G401 (cell line): ENCODE data around the gene CYP4F2. TPM values are rescaled to one million over a fixed set of nuclear protein-coding genes. Genes with fewer than 3 reads are reported as not detected.
A peak's percentile ranks its signal among the peaks of the same experiment; 100 is the strongest.
"Not testable (repeated sequence)": the region's sequence is repeated elsewhere in the genome, so short reads cannot be mapped to it uniquely, and the experiment has no call there.

Experiments
- DNase-seq: peaks from one replicate; pipeline ENCODE4 v3.0.0-alpha.2; 2015; ENCODE audit warnings: low spot score
- in situ Hi-C: cut with HindIII; loops from 2 replicates; pipeline ENCODE4 v1.10.0; 2016; ENCODE audit warnings: low sequenced_read_pairs, mixed read lengths
- total RNA-seq: library from RNA; depleted of rRNA; stranded (reverse); fragments of >200 nt; shearing (Covaris generic); gene quantifications from 2 replicates; pipeline ENCODE4 v1.2.3, GENCODE V29; 2014; rRNA removed

The CYP4F2 gene
- 2.3 and 6.3 TPM in 2 replicates for total RNA-seq

- in situ Hi-C loops = no loop called here
- peak; percentile 26 for DNase-seq
Measured at GRCh38 chr19:15897738-15898276, at the start of gene CYP4F2. TSS of gene CYP4F2 (minus strand) at chr19:15898074. CDS start at chr19:15897611, 463 bp downstream.

- DNase-seq = no peak
- in situ Hi-C loops = no loop called here
Measured at GRCh38 chr19:15945301-15945700, 47.4 kb upstream of the CYP4F2 start.

DNA sequence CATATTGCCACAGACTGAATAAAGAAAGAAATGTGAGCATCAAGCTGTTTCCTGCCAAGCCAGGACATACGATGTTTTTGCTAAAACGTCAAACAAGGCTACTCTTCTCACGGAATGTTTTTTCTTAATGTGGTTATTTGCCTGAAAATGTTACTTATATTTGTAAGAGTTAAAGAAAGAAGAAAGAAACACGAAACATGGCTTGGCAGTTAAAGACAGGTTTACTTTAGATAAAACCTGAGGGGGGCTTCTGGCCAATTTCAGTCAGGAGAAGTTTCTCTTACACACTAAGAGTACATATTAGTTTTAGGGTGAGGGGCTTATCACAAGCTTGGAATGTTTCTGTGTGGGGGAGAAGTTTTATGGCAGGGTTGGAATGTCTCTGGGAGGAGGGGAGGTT lies 46.5 kb upstream of the CYP4F2 start:
- in situ Hi-C loops = no loop called here
- DNase-seq = no peak

DNA sequence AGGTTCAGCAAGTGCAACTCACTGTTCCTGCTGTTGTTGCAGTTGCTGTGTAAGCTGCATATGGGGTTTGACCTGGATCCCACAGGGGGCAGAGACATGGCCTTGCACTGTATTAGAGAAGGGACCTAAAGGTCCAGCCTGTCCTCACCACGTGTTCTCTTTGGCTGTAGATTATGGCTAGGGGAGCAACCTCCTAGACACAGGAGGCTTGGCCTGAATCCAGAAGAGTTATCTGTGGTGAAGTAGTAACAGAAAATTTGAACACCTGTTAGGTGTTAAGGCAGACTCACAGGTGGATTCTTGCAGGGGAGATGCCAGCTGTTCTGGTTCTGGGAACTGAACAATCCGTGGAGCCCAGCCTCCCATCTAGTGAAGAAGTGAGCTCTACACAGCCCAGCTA lies 39.9 kb upstream of the CYP4F2 start:
- DNase-seq = no peak
- in situ Hi-C loops = no loop called here

GRCh38 chr19:15936950-15937349 lies 39.1 kb upstream of the CYP4F2 start:
- in situ Hi-C loops = no loop called here
- DNase-seq = no peak

GRCh38 chr19:15936173-15936572 lies 38.3 kb upstream of the CYP4F2 start:
- in situ Hi-C loops = no loop called here

GRCh38 chr19:15935167-15935702 lies 37.4 kb upstream of the CYP4F2 start:
- in situ Hi-C loops = no loop called here
- no peak for DNase-seq

More at GRCh38 chr19:15936173-15936572, 38.3 kb upstream of the CYP4F2 start:
- DNase-seq = no peak

DNA sequence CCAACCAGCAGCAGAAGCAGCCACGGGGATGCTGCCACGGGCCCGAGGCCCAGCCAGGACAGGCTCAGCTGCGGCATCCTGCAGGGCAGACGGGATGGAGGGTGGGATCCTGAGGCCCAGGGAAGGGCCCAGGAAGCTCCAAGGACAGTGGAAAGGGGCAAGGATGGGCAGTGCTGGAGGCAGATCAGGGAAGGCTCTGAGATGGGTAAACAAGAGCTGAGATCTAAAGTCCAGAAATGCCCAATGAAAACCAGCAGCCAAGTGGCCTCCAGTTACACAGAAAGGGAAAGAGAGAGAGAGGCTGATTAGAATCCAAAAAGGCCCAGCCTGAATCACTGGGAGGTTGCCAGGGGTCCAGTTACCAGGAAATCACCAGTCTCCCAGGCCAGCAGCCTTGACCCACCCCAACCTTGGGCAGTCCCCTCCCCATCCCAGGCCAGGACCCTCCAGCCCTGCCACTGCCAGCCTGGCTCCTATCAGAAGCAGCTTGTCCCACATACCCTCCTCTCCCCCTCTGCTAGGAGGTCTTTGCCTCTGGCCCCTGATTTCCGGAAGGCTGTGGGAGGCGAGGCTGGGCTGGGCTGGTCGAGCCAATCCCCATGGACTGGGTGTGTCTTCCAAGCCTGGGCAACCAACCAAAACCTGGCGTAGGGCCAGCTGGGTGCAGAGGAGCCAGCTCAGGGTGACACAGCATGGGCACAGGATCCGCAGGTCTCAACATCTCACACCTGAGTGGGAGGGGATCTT lies 36.6 kb upstream of the CYP4F2 start, which contains the start of gene CYP4F11:
Gene CYP4F11, minus strand, starts transcription at position 198 of the 747 bp plus-strand sequence. Its CDS starts 121 bp downstream, at position 77.
- DNase-seq = peak; percentile 15
- in situ Hi-C loops = no loop called here

GRCh38 chr19:15933761-15934331 lies 36.0 kb upstream of the CYP4F2 start:
- in situ Hi-C loops = not testable (repeated sequence)
- DNase-seq = peak; percentile 16

DNA sequence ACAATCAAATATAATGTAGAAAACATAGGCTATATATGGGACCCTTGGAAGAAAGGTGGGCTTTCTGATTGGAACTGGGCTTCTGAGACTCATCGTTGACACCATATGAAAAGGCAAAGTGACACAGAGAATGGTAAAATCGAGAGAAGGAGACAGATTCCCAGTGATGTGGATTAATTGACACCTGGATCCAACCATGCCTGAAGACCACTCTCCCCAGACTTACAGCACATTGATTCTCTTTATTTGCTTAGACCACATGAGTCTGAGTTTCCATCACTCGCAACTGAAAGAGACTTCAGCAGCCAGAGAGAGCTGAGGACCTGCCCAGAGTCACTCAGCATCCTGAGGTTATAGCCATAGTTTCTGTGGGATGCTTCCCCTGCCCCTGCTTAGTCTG lies 30.4 kb upstream of the CYP4F2 start:
- in situ Hi-C loops = no loop called here
- DNase-seq = no peak

DNA sequence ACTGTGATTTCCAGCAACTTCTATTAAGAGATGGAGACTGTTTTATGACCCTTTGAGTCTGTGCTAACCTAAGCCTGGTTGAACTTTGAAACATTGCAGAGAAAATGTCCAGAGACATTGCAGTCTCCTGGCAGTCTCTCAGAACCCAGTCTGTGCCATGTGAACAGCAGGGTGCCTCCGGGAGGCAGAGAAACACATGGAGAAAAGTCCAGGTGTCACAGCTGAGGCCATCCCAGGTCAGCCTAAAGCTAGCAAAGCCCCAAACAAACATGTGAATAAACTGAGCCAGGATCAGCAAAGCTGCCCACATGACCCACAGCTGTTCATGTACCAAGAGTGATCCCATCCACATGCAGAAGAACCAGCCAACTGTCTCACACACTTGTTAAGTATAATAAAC lies 28.6 kb upstream of the CYP4F2 start:
- in situ Hi-C loops = no loop called here
- DNase-seq = no peak

DNA sequence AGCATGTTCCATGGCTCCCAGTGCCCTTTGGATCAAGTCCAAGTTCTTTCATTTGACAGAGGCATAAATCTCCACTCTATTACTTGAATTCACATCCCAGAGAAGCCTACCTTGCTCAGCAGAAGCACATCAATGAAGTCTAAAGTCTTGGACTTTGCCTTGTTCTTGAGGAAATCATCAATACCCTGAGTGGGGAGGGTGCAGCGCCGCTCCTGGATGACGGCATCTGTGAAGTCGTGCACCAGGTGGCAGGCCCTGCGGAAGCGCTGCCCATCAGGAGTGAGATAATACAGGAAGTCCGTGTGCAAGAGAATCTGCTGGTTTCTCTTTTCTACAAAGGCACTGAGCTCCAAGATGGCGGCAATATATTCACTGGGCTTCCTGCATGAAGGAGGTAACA lies 25.8 kb upstream of the CYP4F2 start:
- in situ Hi-C loops = no loop called here

DNA sequence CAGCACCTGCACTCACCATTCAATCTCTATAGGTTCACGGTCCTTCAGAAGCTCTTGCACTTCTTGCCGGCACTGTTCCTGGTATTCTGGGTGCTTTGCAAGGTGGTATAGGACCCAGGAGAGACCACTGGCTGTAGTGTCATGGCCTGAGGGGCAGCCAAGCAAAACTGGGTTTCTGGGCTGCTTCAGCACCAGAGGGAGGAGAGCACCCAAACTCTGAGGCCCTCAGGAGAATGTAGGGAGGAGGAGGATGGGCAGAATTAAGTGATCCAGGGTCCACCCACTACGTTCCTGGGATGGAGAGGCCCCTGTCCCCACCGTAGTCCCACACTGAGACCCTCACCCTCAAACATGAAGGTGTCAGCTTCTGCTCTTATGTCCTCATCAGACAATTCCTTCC lies 24.1 kb upstream of the CYP4F2 start:
- in situ Hi-C loops = no loop called here
- no peak for DNase-seq

More for the DNA sequence above, 25.8 kb upstream of the CYP4F2 start:
- DNase-seq = no peak

- in situ Hi-C loops = no loop called here
Measured at GRCh38 chr19:15919243-15919642, 21.4 kb upstream of the CYP4F2 start.

GRCh38 chr19:15915109-15915508 lies 17.2 kb upstream of the CYP4F2 start:
- in situ Hi-C loops = no loop called here
- DNase-seq = no peak

More at GRCh38 chr19:15919243-15919642, 21.4 kb upstream of the CYP4F2 start:
- DNase-seq = no peak

DNA sequence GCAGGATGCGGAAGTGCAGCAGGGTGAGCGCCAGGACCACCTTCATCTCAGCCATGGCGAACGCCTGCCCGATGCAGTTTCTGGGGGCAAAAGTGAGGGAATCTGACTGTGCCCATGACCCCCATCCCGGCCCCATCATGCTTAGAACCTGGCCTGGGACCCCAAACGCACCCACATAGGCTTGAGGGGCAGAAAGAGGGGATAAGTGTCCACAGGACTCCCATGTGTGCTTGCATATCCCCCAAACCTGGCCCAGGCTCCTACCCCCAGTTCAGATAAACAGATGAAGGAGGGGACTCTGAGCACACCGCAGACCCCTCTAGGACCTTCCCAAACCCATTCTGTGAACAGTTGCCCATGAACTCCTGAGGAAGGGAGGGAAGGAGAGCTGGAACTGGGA lies 16.0 kb upstream of the CYP4F2 start:
- DNase-seq = no peak
- in situ Hi-C loops = no loop called here

- in situ Hi-C loops = no loop called here
- no peak for DNase-seq
Measured at GRCh38 chr19:15913384-15913783, 15.5 kb upstream of the CYP4F2 start.

DNA sequence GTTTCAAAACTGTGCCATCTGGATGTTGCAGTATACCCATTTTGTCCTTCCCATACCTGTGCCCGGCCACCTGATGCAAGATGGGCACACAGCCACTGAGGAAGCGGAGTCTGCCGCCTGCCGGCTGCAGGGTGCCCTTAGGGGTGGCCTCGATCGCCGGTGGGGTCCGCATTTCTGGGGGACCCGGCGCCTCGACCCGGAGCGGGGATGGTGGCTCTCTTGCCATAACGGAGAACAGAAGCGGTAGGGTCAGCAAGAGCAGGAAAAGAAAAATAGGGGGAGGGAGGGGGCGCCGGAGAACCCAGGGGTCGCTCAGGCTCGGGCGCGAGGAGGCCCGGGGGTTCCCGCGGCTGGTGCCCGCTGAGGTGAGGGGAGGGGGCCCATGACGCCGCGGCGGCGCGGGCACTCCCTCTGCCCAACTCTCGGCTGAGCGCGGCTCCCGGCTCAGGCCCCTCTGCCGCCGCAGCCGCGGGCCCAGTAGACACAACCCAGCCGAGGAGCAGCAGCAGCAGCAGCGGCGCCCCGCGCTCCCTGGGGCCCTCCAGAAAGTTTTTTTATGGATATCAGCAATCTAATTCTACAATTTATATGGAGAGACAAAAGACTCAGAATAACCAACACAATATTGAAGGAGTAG lies 13.8 kb upstream of the CYP4F2 start:
- in situ Hi-C loops = no loop called here
- no peak for DNase-seq

DNA sequence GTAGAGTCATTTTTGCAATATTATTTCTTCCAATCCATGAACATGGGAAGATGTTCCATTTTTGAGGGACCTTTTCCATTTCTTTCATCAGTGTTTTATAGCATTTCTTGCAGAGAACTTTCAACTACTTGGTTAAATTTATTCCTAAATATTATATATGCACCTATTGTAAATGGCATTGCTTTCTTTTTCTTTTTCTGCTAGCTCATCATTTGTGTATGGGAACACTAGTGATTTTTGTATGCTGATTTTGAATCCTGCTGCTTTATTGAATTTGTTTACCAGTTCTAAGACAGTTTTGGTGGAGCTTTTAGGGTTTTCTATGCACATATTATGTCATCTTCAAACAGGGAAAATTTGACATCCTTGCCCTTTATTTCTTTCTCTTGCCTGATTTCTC lies 7.2 kb upstream of the CYP4F2 start:
- in situ Hi-C loops = no loop called here

DNA sequence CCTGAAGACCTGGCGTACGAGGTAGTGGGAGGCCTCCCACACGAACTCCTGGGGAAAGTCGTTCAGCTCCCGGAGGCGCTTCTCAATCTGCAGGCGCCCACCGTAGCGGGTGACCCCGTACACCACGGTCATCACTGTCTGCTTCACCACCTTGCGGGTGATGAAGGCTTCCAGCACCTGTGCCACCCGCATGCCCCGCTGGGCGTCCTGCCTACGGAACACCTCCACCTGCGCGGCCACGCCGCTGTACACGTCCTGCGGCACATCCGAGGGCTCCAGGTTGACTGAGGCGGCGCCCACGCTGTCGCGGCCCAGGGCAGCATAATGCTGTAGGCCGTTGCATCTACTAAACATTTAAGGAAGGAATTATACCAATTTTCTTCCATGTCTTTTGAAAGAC lies 5.0 kb upstream of the CYP4F2 start:
- in situ Hi-C loops, DNase-seq: not testable (repeated sequence)

More for the DNA sequence above, 7.2 kb upstream of the CYP4F2 start:
- DNase-seq = no peak
